H7 (cell line): ENCODE data around the gene CDC26. TPM values are rescaled to one million over a fixed set of nuclear protein-coding genes. Genes with fewer than 3 reads are reported as not detected.
"Not testable (repeated sequence)": the region's sequence is repeated elsewhere in the genome, so short reads cannot be mapped to it uniquely, and the experiment has no call there.

Experiments
- DNase-seq: peaks from one replicate; pipeline ENCODE4 v3.0.0; 2012
- H3K27me3 ChIP-seq: 2 replicates; pipeline ENCODE4 v1.6.0; 2011; ENCODE audit warnings: mild to moderate bottlenecking, low read length; ENCODE audit not compliant: control insufficient read depth, insufficient read depth
- H3K36me3 ChIP-seq: replicated peaks from 2 replicates; pipeline ENCODE4 v1.5.1; 2011; ENCODE audit warnings: low read length; ENCODE audit not compliant: control insufficient read depth, insufficient read depth
- H3K4me3 ChIP-seq: 2 replicates; pipeline ENCODE4 v1.5.1; 2011; ENCODE audit warnings: low read depth, mild to moderate bottlenecking, control low read depth, low read length, moderate library complexity; ENCODE audit not compliant: insufficient read depth
- total RNA-seq: library from RNA; depleted of rRNA; stranded (reverse); fragments of >200 nt; shearing (Covaris generic); gene quantifications from 2 replicates; pipeline ENCODE4 v1.2.3, GENCODE V29; 2014

The CDC26 gene
- total RNA-seq, 1 experiment from 2014 or later, result 36.0 TPM

DNA sequence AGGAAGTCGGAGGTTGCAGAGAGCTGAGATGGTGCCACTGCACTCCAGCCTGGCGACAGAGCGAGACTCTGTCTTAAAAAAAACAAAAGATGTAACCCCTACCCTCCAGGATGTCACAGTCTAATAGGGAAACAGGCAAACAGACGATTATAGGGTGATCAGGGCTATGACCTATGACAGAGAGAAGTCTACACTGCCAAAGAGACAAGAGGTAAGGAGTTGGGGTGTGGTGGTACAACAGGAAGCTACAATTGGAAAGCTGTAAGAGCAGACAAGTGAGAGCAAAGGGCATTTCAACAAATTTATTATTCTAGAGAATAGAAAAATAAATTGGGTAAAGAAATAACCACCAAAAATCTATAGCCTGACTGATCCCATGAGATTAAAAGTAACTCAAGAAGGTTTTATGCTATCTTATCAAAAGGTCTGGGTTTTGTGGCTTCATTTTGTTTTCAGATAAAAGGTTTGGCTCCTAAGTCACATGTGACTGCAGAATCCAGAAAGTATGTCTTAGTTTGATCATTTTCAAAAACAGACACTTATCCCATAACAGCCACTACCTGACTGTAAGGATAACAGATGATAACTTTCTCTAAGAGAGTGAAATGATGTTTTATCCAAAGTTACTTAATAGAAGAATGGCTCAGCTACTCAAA lies 7.3 kb downstream of the CDC26 start:
- no peaks in the 10 kb centered on the region for H3K27me3 ChIP-seq
- peaks cover 3% of the 10 kb centered on the region for H3K36me3 ChIP-seq
- H3K4me3 ChIP-seq, result no peak overlapping the region
- DNase-seq, result no peak

DNA sequence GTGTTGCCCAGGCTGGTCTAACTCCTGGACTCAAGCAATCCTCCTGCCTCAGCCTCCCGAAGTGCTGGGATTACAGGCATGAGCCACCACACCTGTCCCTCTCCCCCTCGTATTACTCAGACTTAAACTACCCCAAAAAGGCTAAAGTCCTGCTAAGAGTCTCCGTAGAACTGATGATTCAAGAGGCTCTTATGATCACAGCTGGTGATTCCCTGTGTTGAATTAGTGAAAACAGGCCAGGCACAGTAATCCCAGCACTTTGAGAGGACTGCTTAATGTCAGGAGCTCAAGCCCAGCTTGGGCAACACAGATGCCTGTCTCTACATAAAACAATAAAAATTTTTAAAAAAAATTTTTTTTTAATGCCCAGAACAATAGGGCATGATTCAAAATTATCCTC lies 9.2 kb downstream of the CDC26 start:
- H3K4me3 ChIP-seq, result no peak overlapping the region
- no peak for DNase-seq

DNA sequence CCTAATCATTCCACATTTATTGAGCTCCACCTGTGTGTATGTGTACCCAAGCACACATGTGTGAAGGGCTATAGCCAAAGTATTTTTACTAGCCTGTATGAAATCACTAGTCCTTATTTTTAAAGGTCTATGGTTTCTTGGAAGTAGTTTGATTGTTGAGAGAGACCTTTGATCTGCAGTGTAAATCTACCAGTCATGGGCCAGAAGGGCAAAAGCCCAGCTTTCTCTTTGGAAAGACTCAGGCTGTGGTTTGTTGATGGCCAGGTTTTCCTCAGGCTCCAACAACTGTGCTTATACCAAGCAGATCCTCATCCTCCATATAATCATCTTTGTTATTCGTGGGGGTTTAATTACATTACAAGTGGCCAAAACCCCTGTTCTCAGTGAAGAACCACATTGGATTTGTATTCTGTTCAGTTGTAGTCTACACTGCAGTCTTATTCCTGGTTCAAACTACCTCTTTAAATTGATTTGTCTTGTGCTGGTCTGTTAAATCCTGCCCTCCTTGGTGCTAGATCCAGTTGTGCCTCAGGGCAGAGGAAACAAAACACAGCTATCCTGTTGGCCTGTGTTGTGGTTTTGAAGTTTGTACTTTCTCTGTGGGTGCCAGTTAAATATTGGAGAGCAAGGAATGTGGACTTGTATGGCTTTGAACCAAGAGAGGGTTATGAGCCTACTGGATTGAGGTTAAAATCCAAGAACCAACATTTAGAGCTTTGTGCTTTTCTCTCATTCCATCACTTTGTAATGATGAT lies 13.3 kb downstream of the CDC26 start:
- peaks cover 8% of the 10 kb centered on the region for H3K36me3 ChIP-seq
- H3K4me3 ChIP-seq, result no peak overlapping the region
- no peaks in the 10 kb centered on the region for H3K27me3 ChIP-seq
- DNase-seq, result no peak

More for the DNA sequence above, 9.2 kb downstream of the CDC26 start:
- peaks cover 2% of the 10 kb centered on the region for H3K36me3 ChIP-seq
- H3K27me3 ChIP-seq, result no peaks in the 10 kb centered on the region

DNA sequence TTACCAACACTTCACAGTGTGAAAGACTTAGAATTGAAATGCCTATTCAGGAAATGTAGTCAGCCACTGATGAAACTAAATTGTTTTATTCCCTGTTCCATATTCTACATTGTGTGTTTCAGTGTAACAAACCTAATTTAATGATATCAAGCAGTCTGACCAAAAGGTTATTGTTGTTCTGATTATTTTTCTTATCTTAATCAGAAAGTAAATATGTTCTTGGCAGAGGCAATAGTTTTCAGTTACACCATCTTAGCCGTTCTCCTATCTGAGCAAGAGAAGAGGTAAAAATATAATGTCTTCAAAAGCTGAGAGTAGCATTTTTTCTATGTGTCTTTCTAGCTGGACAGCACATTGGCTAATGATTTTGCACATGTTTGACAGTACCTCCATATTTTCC lies 17.1 kb downstream of the CDC26 start:
- H3K36me3 ChIP-seq, result peaks cover 9% of the 10 kb centered on the region
- no peak for DNase-seq
- no peak overlapping the region for H3K4me3 ChIP-seq
- H3K27me3 ChIP-seq, result no peaks in the 10 kb centered on the region

DNA sequence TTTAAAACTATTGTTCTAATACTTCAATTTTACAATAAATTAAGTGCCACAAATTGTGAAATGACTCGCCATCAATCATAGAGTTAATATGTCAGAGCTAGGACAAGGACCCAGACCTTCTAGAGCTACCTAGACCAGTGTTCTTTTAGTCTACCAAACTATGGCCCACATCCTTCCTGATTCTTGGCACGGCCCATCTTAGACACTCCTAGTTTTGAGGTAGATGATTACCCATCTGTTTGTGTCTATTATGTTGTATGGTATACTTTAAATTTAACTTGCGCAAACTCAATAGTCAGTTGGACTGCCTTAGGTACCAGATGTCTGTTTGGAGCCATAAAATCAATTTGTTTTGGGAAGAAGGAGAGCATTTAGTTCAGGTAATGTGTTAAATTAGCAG lies 17.5 kb downstream of the CDC26 start:
- DNase-seq, result no peak
- no peaks in the 10 kb centered on the region for H3K27me3 ChIP-seq
- no peak overlapping the region for H3K4me3 ChIP-seq
- peaks cover 9% of the 10 kb centered on the region for H3K36me3 ChIP-seq

DNA sequence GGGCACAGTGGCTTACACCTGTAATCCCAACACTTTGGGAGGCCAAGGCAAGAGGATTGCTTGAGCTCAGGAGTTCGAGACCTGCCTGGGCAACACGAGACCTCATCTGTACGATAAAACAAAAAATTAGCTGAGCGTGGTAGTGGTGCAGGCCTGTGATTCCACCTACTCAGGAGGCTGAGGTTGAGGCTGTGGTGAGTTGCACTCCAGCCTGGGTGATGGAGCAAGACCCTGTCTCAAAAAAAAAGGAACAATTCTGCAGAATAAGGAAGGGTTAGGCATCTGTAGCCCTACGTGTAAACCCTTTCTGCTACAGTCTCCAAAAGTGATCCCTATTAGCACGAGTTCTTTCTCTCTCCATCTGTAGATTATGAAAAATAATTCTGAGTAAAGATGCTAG lies 19.9 kb downstream of the CDC26 start:
- Histone ChIP-seq H3K4me3 (no peak overlapping the region), H3K36me3 (peaks cover 8% of the 10 kb centered on the region), H3K27me3 (no peaks in the 10 kb centered on the region)
- no peak for DNase-seq

- no peak for DNase-seq
- Histone ChIP-seq H3K4me3 (no peak overlapping the region), H3K27me3 (no peaks in the 10 kb centered on the region), H3K36me3 (peaks cover 5% of the 10 kb centered on the region)
These were observed 20.4 kb downstream of the CDC26 start for GRCh38 chr9:113254991-113255390.

- no peaks in the 10 kb centered on the region for H3K36me3 ChIP-seq
- H3K27me3 ChIP-seq, result no peaks in the 10 kb centered on the region
- no peak for DNase-seq
- H3K4me3 ChIP-seq, result no peak overlapping the region
These were observed 24.6 kb downstream of the CDC26 start for GRCh38 chr9:113250807-113251206.

- not testable (repeated sequence) for H3K36me3 ChIP-seq, DNase-seq, H3K27me3 ChIP-seq, H3K4me3 ChIP-seq
These were observed 25.7 kb downstream of the CDC26 start for GRCh38 chr9:113249661-113250060.

- H3K36me3 ChIP-seq, result no peaks in the 10 kb centered on the region
- H3K4me3 ChIP-seq, result no peak overlapping the region
- no peak for DNase-seq
- H3K27me3 ChIP-seq, result no peaks in the 10 kb centered on the region
These were observed 27.7 kb downstream of the CDC26 start for GRCh38 chr9:113247640-113248039.

GRCh38 chr9:113246928-113247327 lies 28.4 kb downstream of the CDC26 start:
- Histone ChIP-seq H3K36me3 (no peaks in the 10 kb centered on the region), H3K4me3 (no peak overlapping the region), H3K27me3 (no peaks in the 10 kb centered on the region)
- no peak for DNase-seq

- H3K4me3 ChIP-seq, result no peak overlapping the region
- no peaks in the 10 kb centered on the region for H3K36me3 ChIP-seq
- no peaks in the 10 kb centered on the region for H3K27me3 ChIP-seq
- DNase-seq, result no peak
These were observed 29.5 kb downstream of the CDC26 start for GRCh38 chr9:113245894-113246293.

DNA sequence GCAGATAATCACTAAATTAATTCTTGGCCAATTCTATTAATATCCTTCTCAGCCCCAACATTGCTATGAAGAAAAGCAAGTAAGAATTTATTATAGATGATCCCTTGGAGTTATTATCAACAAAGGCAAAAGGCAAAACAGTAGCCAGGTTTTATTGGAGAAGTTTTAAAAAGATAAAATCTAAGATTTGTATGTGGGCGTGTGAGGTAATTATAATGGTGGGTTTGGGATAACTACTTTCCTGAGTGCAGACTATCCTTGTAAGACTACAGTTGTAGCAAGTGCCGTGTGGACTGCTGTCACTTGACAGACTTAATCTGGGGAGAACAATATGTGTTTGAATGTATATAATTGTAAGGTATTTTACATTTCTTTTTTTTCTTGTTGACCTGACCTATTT lies 30.8 kb downstream of the CDC26 start:
- Histone ChIP-seq H3K4me3 (no peak overlapping the region), H3K36me3 (no peaks in the 10 kb centered on the region), H3K27me3 (no peaks in the 10 kb centered on the region)
- no peak for DNase-seq

GRCh38 chr9:113241161-113241560 lies 34.2 kb downstream of the CDC26 start:
- no peaks in the 10 kb centered on the region for H3K27me3 ChIP-seq
- no peak for DNase-seq
- no peak overlapping the region for H3K4me3 ChIP-seq
- H3K36me3 ChIP-seq, result no peaks in the 10 kb centered on the region

DNA sequence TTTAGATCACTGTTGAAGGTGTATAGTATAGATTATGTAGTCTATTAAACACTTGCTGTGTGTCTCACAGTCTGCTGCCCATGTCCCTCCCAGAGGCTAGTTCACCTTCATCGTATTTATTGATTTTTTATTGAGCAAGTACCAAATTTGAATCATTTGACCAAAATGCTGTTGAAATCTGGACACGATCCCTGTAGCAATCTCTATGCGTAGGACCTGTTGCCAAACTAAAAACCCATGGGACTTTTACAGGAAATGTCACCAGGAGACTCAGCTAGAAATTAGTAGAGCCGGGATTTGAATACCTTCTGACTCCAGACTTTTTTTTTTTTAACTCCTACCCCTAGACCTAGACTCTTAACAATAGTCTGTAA lies 36.5 kb downstream of the CDC26 start:
- Histone ChIP-seq H3K27me3 (no peaks in the 10 kb centered on the region), H3K4me3 (no peak overlapping the region), H3K36me3 (no peaks in the 10 kb centered on the region)
- no peak for DNase-seq
